Endothelial cell of umbilical vein (primary cell): ENCODE measurements around the gene PLD6. TPM values are rescaled to one million over a fixed set of nuclear protein-coding genes. Genes with fewer than 3 reads are reported as not detected.

ENCODE experiments used
- BruUV-seq: library from RNA; stranded (reverse); fragments of 400-500 nt; replicated peaks from 2 replicates; lab custom pipeline; 2021; lab: Mats Ljungman, UMichigan
- CTCF ChIA-PET: fragments of 300-600, 350-600 bp; sonication (Branson Sonifier 250); formaldehyde crosslinking; loops from one replicate; lab custom pipeline; 2021; ENCODE audit warnings: antibody characterized with exemption, inconsistent platforms; lab: Charles Lee
- POLR2A ChIA-PET: fragments of 300-600, 350-600 bp; sonication (Branson Sonifier 250); formaldehyde crosslinking; loops from one replicate; lab custom pipeline; 2021; ENCODE audit warnings: antibody characterized with exemption, inconsistent platforms; lab: Charles Lee
- DNase-seq: peaks from one replicate; pipeline ENCODE4 v3.0.0-alpha.2; 2011; ENCODE audit warnings: low read depth, low spot score
- FAIRE-seq: peaks from 2 replicates; lab custom pipeline; 2011; peaks lifted over from hg19 to GRCh38; lab: Jason Lieb, UNC
- H2AFZ ChIP-seq: 2 replicates; pipeline ENCODE4 v1.6.0; 2012; ENCODE audit warnings: low read depth, low read length, control low read depth, inconsistent platforms
- H3K27ac ChIP-seq: 2 replicates; pipeline ENCODE4 v1.5.1; 2011; ENCODE audit warnings: low read depth, mild to moderate bottlenecking, control low read depth, low read length, moderate library complexity; ENCODE audit not compliant: insufficient read depth
- H3K27me3 ChIP-seq, 2 experiments: 2 replicates each; pipeline versions ENCODE4 v1.6.0 to v1.6.1; 2011; ENCODE audit warnings: low read length in 2 of 2, mixed read lengths in 1 of 2; ENCODE audit not compliant: control insufficient read depth in 2 of 2, insufficient read depth in 2 of 2
- H3K36me3 ChIP-seq, 2 experiments: 2 replicates in 1 of 2; 3 replicates in 1 of 2; pipeline ENCODE4 v1.5.1; 2011; ENCODE audit warnings: low read length in 2 of 2, mild to moderate bottlenecking in 1 of 2, moderate library complexity in 1 of 2; ENCODE audit not compliant: control insufficient read depth in 2 of 2, insufficient read depth in 2 of 2; ENCODE audit errors: extremely low read depth in 1 of 2
- H3K4me1 ChIP-seq: 3 replicates; pipeline ENCODE4 v1.5.1; 2011; ENCODE audit warnings: mild to moderate bottlenecking, low read length; ENCODE audit not compliant: control insufficient read depth, insufficient read depth; ENCODE audit errors: extremely low read depth
- H3K4me2 ChIP-seq: 2 replicates; pipeline ENCODE4 v1.6.1; 2011; ENCODE audit warnings: low read length, control low read depth, mixed read lengths; ENCODE audit not compliant: insufficient read depth
- H3K4me3 ChIP-seq, 3 experiments: fragments of 200-600 bp in 1 of 3; sonication (generic), shearing (Covaris generic) in 1 of 3; replicated peaks in 1 of 3; 2 replicates each; pipeline ENCODE4 v1.5.1; 2011 to 2016; ENCODE audit warnings: control low read depth in 3 of 3, low read length in 3 of 3, mild to moderate bottlenecking in 2 of 3, inconsistent platforms in 1 of 3, low read depth in 1 of 3, moderate library complexity in 1 of 3; ENCODE audit not compliant: insufficient read depth in 1 of 3
- H3K79me2 ChIP-seq: 2 replicates; pipeline ENCODE4 v1.6.0; 2012; ENCODE audit warnings: low read length, inconsistent platforms; ENCODE audit not compliant: control insufficient read depth, insufficient read depth
- H3K9ac ChIP-seq: replicated peaks from 2 replicates; pipeline ENCODE3; 2011; ENCODE audit warnings: low read length, control low read depth; ENCODE audit not compliant: insufficient read depth; ENCODE audit errors: extremely low read depth
- H3K9me1 ChIP-seq: replicated peaks from 3 replicates; pipeline ENCODE4 v1.6.0; 2011; ENCODE audit warnings: mild to moderate bottlenecking, low read length; ENCODE audit not compliant: control insufficient read depth, insufficient read depth; ENCODE audit errors: extremely low read depth
- H3K9me3 ChIP-seq: replicated peaks from 2 replicates; pipeline ENCODE4 v1.5.1; 2012; ENCODE audit warnings: low read length, inconsistent platforms; ENCODE audit not compliant: control insufficient read depth, insufficient read depth
- H4K20me1 ChIP-seq: replicated peaks from 2 replicates; pipeline ENCODE3; 2011; ENCODE audit warnings: mild to moderate bottlenecking, low read length; ENCODE audit not compliant: control insufficient read depth, insufficient read depth; ENCODE audit errors: extremely low read depth
- EZH2 ChIP-seq: IDR thresholded peaks from 2 replicates; pipeline ENCODE4 v1.6.1; 2012; ENCODE audit warnings: borderline replicate concordance, low read depth, mild to moderate bottlenecking, moderate library complexity, low read length, inconsistent platforms; ENCODE audit not compliant: severe bottlenecking
- FOS ChIP-seq: IDR thresholded peaks from 2 replicates; pipeline ENCODE4 v1.6.1; 2011; ENCODE audit warnings: mild to moderate bottlenecking, low read length, moderate library complexity, borderline replicate concordance; ENCODE audit not compliant: insufficient read depth
- GATA2 ChIP-seq: IDR thresholded peaks from 2 replicates; pipeline ENCODE4 v1.7.0; 2011; ENCODE audit warnings: low read depth, mild to moderate bottlenecking, moderate library complexity, mixed read lengths, low read length; ENCODE audit not compliant: insufficient read length, insufficient read depth
- JUN ChIP-seq: IDR thresholded peaks from 2 replicates; pipeline ENCODE4 v1.6.1; 2011; ENCODE audit warnings: borderline replicate concordance, low read depth; ENCODE audit not compliant: insufficient read length, insufficient read depth
- MYC ChIP-seq: IDR thresholded peaks from one replicate; pipeline ENCODE4 v1.6.1; 2011; ENCODE audit warnings: mild to moderate bottlenecking, low read depth, low read length
- POLR2A ChIP-seq: IDR thresholded peaks from 2 replicates; pipeline ENCODE4 v1.6.1; 2012; ENCODE audit warnings: low read depth, mild to moderate bottlenecking, control low read depth, low read length
- POLR2AphosphoS5 ChIP-seq: IDR thresholded peaks from 2 replicates; pipeline ENCODE4 v1.6.1; 2012; ENCODE audit warnings: low read depth, mild to moderate bottlenecking, control low read depth, low read length, moderate library complexity; ENCODE audit not compliant: insufficient read depth
- dilution Hi-C: fragments of 300-500 bp; cut with MboI; formaldehyde crosslinking; loops from one replicate; pipeline ENCODE4 v1.15.0; 2019; ENCODE audit warnings: low sequenced_read_pairs; ENCODE audit not compliant: extremely low pct_ligation_motif_present
- intact Hi-C: fragments of 100-400 bp; cut with micrococcal nuclease; formaldehyde crosslinking; loops from one replicate; pipeline ENCODE4 v1.10.0; 2022
- polyA plus RNA-seq, 4 experiments: library from polyadenylated mRNA; depleted of rRNA in 3 of 4; stranded (reverse) in 3 of 4; unstranded in 1 of 4; fragments of >200 nt; gene quantifications; 2 replicates each; pipeline versions ENCODE4 v1.2.1 to v1.2.3, GENCODE V29; 2011 to 2012; ENCODE audit warnings: missing spikeins in 1 of 4
- total RNA-seq: library from RNA; stranded (reverse); gene quantifications from 2 replicates; pipeline ENCODE4 v1.2.3, GENCODE V29; 2021
- TF ChIP-seq, protein P1 (sequence below), 2 donors: IDR thresholded peaks; 1 replicate in 1 of 2; 2 replicates in 1 of 2; pipeline ENCODE4 v1.5.1; 2011; ENCODE audit warnings: low read length in 2 of 2, mild to moderate bottlenecking in 2 of 2, moderate library complexity in 2 of 2, control low read depth in 1 of 2, inconsistent platforms in 1 of 2, low read depth in 1 of 2; ENCODE audit not compliant: insufficient read depth in 1 of 2; ENCODE audit errors: extremely low read depth in 1 of 2
- TF ChIP-seq, protein P2 (sequence below): IDR thresholded peaks from 2 replicates; pipeline ENCODE4 v1.6.1; 2011; ENCODE audit not compliant: insufficient read depth, insufficient read length

Gene PLD6
- total and polyA plus RNA-seq, 2 donors (not counting 3 experiments of a cell fraction or from before 2014, with no cell fraction given), result 2.9 to 4.4 TPM

DNA sequence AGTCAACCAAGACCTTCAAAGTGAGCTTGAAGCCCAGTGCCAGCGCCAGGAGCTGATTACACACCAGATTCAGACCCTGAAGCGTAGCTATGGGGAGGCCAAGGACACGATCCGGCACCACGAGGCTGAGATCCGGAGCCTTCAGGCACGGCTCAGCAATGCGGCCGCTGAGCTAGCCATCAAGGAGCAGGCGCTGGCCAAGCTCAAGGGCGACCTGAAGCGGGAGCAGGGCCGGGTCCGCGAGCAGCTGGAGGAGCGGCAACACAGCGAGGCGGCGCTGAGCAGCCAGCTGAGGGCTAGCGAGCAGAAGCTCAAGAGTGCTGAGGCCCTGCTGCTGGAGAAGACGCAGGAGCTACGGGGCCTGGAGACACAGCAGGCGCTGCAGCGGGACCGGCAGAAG, 42.0 kb downstream of the PLD6 start:
- H3K4me2 ChIP-seq, result no peak overlapping the region
- no peak overlapping the region for H3K27ac ChIP-seq
- no peaks in the 10 kb centered on the region for H3K9me3 ChIP-seq
- H3K9me1 ChIP-seq, result no peaks in the 10 kb centered on the region
- intact Hi-C loops, result no loop called here
- H3K4me1 ChIP-seq, result no peaks in the 10 kb centered on the region
- no peak overlapping the region for H3K4me3 ChIP-seq
- no peaks in the 10 kb centered on the region for H4K20me1 ChIP-seq
- no peak overlapping the region for H2AFZ ChIP-seq
- dilution Hi-C loops, result no loop called here
- no peaks in the 10 kb centered on the region for H3K27me3 ChIP-seq
- ChIA-PET CTCF (interaction anchor here (0.8 to 2.3 kb wide), 5 partner anchors 8 to 120 kb away, joined by 3 to 10 read pairs (median 4); no protein-coding TSS in a partner anchor), POLR2A (no interaction called here)
- FAIRE-seq (no peak), DNase-seq (no peak)
- TF ChIP-seq, protein P1, sequence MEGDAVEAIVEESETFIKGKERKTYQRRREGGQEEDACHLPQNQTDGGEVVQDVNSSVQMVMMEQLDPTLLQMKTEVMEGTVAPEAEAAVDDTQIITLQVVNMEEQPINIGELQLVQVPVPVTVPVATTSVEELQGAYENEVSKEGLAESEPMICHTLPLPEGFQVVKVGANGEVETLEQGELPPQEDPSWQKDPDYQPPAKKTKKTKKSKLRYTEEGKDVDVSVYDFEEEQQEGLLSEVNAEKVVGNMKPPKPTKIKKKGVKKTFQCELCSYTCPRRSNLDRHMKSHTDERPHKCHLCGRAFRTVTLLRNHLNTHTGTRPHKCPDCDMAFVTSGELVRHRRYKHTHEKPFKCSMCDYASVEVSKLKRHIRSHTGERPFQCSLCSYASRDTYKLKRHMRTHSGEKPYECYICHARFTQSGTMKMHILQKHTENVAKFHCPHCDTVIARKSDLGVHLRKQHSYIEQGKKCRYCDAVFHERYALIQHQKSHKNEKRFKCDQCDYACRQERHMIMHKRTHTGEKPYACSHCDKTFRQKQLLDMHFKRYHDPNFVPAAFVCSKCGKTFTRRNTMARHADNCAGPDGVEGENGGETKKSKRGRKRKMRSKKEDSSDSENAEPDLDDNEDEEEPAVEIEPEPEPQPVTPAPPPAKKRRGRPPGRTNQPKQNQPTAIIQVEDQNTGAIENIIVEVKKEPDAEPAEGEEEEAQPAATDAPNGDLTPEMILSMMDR (IDR thresholded peaks at IDR 0.05; ENCODE audit: extremely low read depth in 1 of 2, insufficient read depth in 1 of 2, low read depth in 1 of 2, low read length in 2 of 2), result no peak
- TF ChIP-seq MYC (no peak), POLR2AphosphoS5 (no peak), GATA2 (no peak), JUN (no peak), FOS (no peak), EZH2 (no peak), POLR2A (no peak)
- TF ChIP-seq, protein P2, sequence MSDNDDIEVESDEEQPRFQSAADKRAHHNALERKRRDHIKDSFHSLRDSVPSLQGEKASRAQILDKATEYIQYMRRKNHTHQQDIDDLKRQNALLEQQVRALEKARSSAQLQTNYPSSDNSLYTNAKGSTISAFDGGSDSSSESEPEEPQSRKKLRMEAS, result no peak
- H3K9ac ChIP-seq, result no peak overlapping the region
- BruUV-seq, result no TSS peak
- no peaks in the 10 kb centered on the region for H3K79me2 ChIP-seq
- H3K36me3 ChIP-seq, result peaks cover 22 to 72% of the 10 kb centered on the region in 2 experiments
